Keratinocyte (primary cell): ENCODE data around the gene LPAR1.
A peak's percentile ranks its signal among the peaks of the same experiment; 100 is the strongest.

ENCODE experiments used
- EZH2 ChIP-seq: IDR thresholded peaks from one replicate; pipeline ENCODE4 v1.6.1; 2012; ENCODE audit warnings: inconsistent platforms, mild to moderate bottlenecking, low read length, moderate library complexity
- TF ChIP-seq, protein P1 (sequence below), 3 experiments: IDR thresholded peaks in 1 of 3; conservative IDR thresholded peaks in 1 of 3; optimal IDR thresholded peaks in 1 of 3; 2 replicates in 2 of 3; 3 replicates in 1 of 3; pipeline versions ENCODE3 to v1.5.1; 2011; ENCODE audit warnings: low read length in 3 of 3, mild to moderate bottlenecking in 3 of 3, moderate library complexity in 2 of 3, control low read depth in 1 of 3, inconsistent platforms in 1 of 3; ENCODE audit not compliant: insufficient read depth in 2 of 3; ENCODE audit errors: extremely low read depth in 1 of 3

DNA sequence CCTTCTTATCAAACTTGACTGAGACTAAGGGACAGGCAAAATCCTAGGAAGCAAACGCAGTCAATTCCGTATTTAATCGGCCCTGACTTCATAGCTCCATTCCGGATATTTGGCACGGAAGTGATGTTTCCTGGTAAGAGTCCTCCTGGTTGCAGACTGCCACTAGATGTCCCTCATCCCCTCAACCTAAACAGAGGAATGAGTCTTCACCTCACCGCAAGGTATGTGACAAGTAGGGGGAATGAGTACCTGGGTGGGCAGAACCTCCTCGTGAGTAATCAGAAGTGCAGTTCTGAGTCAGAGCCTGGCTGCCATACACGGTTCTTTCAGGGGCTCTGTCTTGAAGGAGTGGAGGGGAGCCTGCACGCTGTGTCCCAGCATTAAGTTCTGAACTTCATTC is 196.1 kb downstream of the LPAR1 start:
- TF ChIP-seq, protein P1, sequence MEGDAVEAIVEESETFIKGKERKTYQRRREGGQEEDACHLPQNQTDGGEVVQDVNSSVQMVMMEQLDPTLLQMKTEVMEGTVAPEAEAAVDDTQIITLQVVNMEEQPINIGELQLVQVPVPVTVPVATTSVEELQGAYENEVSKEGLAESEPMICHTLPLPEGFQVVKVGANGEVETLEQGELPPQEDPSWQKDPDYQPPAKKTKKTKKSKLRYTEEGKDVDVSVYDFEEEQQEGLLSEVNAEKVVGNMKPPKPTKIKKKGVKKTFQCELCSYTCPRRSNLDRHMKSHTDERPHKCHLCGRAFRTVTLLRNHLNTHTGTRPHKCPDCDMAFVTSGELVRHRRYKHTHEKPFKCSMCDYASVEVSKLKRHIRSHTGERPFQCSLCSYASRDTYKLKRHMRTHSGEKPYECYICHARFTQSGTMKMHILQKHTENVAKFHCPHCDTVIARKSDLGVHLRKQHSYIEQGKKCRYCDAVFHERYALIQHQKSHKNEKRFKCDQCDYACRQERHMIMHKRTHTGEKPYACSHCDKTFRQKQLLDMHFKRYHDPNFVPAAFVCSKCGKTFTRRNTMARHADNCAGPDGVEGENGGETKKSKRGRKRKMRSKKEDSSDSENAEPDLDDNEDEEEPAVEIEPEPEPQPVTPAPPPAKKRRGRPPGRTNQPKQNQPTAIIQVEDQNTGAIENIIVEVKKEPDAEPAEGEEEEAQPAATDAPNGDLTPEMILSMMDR (optimal IDR thresholded peaks at IDR 0.05 in 1 of 3, IDR thresholded peaks at IDR 0.05 in 1 of 3, conservative IDR thresholded peaks at IDR 0.05 in 1 of 3; ENCODE audit: extremely low read depth in 1 of 3, insufficient read depth in 2 of 3, low read length in 3 of 3) = peak in 1 of 3 experiments; percentile 46
- no peak for TF ChIP-seq EZH2
